ENCODE data around the gene NDUFS3. TPM values are rescaled to one million over a fixed set of nuclear protein-coding genes. Genes with fewer than 3 reads are reported as not detected.

The NDUFS3 gene
- total and polyA plus RNA-seq, 2 of the 13 experiments (the other 11 are each of a cell fraction or from before 2014, with no cell fraction given): 151 to 184 TPM

DNA sequence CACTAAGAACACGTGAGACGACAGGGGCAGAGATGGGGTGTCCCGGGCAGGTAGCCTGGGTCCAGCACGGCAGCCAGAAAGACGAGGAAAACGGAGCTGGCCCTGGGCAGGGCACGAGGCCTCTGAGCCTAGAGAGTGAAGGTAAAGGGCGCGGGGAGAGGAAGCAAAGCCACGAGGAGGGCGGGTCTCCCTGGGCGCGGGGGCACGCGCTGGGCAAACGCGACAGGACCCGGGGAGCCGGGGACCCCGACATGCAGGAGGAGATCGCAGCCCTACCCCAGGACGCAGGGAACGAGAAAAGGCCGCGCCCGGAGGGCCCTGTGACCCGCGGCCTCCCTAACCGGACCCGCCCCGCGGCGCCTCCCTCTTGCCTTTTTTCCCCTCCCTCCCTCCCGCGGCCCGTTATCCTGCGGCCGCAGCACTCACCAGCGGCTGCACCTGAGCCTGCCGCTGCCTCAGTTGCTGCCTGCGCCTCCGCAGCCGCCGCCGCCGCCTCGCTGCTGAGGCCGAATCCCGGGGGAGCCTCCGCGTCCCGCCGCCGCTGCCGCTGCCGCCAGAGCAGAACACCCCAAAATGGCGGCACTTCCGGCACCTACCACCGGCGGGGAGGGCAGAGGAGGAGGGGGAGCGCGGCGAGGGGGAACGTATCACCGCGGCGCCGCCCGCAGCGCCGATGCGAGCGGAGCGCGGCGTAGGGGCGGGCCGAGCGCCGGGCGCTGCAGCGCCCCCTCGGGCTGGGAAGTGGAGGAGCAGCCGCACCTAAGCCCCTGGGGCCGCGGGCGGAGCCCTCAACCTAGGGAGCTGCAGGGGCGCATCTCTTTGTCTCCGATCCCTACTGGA lies 26.1 kb upstream of the NDUFS3 start, which contains the start of gene CELF1 (continued):
- TF ChIP-seq ZNF180 (CRISPR knock-in tag; IDR thresholded peaks at IDR 0.05; ENCODE audit: borderline replicate concordance, low read depth) (no peak), TBP (CRISPR knock-in tag; IDR thresholded peaks at IDR 0.05) (no peak), ZNF564 (CRISPR knock-in tag; IDR thresholded peaks at IDR 0.05) (no peak), DPF2 (CRISPR knock-in tag; IDR thresholded peaks at IDR 0.05; ENCODE audit: borderline replicate concordance, low read depth) (no peak), ZNF260 (CRISPR knock-in tag; IDR thresholded peaks at IDR 0.05; ENCODE audit: borderline replicate concordance, low read depth) (no peak), DR1 (CRISPR knock-in tag; IDR thresholded peaks at IDR 0.05) (peak; percentile 57; the same call in 1 of the 2 replicates), ZNF891 (CRISPR knock-in tag; IDR thresholded peaks at IDR 0.05) (peak; percentile 34; the same call in 1 of the 2 replicates), KLF11 (CRISPR knock-in tag; IDR thresholded peaks at IDR 0.05) (no peak), ZNF546 (CRISPR knock-in tag; conservative IDR thresholded peaks at IDR 0.05) (peak; percentile 79; the same call in 1 of the 2 replicates), CCAR2 (optimal IDR thresholded peaks at IDR 0.05; ENCODE audit: low read depth, low read length) (no peak), PPARG (CRISPR knock-in tag; conservative IDR thresholded peaks at IDR 0.05) (no peak), TOPORS (CRISPR knock-in tag; IDR thresholded peaks at IDR 0.05) (peak; percentile 67), RORA (CRISPR knock-in tag; IDR thresholded peaks at IDR 0.05) (no peak), ZNF33A (CRISPR knock-in tag; IDR thresholded peaks at IDR 0.05; ENCODE audit: borderline replicate concordance) (no peak), ZNF780A (CRISPR knock-in tag; IDR thresholded peaks at IDR 0.05) (peak; percentile 16; the same call in 1 of the 2 replicates), REXO4 (CRISPR knock-in tag; IDR thresholded peaks at IDR 0.05; ENCODE audit: borderline replicate concordance) (no peak)
- TF ChIP-seq, protein P1, sequence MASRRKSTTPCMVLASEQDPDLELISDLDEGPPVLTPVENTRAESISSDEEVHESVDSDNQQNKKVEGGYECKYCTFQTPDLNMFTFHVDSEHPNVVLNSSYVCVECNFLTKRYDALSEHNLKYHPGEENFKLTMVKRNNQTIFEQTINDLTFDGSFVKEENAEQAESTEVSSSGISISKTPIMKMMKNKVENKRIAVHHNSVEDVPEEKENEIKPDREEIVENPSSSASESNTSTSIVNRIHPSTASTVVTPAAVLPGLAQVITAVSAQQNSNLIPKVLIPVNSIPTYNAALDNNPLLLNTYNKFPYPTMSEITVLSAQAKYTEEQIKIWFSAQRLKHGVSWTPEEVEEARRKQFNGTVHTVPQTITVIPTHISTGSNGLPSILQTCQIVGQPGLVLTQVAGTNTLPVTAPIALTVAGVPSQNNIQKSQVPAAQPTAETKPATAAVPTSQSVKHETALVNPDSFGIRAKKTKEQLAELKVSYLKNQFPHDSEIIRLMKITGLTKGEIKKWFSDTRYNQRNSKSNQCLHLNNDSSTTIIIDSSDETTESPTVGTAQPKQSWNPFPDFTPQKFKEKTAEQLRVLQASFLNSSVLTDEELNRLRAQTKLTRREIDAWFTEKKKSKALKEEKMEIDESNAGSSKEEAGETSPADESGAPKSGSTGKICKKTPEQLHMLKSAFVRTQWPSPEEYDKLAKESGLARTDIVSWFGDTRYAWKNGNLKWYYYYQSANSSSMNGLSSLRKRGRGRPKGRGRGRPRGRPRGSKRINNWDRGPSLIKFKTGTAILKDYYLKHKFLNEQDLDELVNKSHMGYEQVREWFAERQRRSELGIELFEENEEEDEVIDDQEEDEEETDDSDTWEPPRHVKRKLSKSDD (CRISPR knock-in tag; IDR thresholded peaks at IDR 0.05; ENCODE audit: low read depth): peak; percentile 89
- TF ChIP-seq, protein P2, sequence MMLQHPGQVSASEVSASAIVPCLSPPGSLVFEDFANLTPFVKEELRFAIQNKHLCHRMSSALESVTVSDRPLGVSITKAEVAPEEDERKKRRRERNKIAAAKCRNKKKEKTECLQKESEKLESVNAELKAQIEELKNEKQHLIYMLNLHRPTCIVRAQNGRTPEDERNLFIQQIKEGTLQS (CRISPR knock-in tag; IDR thresholded peaks at IDR 0.05): no peak
- TF ChIP-seq, protein P3, sequence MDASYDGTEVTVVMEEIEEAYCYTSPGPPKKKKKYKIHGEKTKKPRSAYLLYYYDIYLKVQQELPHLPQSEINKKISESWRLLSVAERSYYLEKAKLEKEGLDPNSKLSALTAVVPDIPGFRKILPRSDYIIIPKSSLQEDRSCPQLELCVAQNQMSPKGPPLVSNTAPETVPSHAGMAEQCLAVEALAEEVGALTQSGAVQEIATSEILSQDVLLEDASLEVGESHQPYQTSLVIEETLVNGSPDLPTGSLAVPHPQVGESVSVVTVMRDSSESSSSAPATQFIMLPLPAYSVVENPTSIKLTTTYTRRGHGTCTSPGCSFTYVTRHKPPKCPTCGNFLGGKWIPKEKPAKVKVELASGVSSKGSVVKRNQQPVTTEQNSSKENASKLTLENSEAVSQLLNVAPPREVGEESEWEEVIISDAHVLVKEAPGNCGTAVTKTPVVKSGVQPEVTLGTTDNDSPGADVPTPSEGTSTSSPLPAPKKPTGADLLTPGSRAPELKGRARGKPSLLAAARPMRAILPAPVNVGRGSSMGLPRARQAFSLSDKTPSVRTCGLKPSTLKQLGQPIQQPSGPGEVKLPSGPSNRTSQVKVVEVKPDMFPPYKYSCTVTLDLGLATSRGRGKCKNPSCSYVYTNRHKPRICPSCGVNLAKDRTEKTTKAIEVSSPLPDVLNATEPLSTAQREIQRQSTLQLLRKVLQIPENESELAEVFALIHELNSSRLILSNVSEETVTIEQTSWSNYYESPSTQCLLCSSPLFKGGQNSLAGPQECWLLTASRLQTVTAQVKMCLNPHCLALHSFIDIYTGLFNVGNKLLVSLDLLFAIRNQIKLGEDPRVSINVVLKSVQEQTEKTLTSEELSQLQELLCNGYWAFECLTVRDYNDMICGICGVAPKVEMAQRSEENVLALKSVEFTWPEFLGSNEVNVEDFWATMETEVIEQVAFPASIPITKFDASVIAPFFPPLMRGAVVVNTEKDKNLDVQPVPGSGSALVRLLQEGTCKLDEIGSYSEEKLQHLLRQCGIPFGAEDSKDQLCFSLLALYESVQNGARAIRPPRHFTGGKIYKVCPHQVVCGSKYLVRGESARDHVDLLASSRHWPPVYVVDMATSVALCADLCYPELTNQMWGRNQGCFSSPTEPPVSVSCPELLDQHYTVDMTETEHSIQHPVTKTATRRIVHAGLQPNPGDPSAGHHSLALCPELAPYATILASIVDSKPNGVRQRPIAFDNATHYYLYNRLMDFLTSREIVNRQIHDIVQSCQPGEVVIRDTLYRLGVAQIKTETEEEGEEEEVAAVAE (CRISPR knock-in tag; IDR thresholded peaks at IDR 0.05; ENCODE audit: borderline replicate concordance): no peak
- TF ChIP-seq, protein P4, sequence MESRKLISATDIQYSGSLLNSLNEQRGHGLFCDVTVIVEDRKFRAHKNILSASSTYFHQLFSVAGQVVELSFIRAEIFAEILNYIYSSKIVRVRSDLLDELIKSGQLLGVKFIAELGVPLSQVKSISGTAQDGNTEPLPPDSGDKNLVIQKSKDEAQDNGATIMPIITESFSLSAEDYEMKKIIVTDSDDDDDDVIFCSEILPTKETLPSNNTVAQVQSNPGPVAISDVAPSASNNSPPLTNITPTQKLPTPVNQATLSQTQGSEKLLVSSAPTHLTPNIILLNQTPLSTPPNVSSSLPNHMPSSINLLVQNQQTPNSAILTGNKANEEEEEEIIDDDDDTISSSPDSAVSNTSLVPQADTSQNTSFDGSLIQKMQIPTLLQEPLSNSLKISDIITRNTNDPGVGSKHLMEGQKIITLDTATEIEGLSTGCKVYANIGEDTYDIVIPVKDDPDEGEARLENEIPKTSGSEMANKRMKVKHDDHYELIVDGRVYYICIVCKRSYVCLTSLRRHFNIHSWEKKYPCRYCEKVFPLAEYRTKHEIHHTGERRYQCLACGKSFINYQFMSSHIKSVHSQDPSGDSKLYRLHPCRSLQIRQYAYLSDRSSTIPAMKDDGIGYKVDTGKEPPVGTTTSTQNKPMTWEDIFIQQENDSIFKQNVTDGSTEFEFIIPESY (CRISPR knock-in tag; IDR thresholded peaks at IDR 0.05): no peak

Measured in HepG2 (cell line).